GM21360 (cell line): ENCODE data around the gene DEAF1.

ENCODE experiments used
- ATAC-seq: cut with Tn5 transposase; IDR thresholded peaks from one replicate; pipeline ENCODE4 v1.9.1; 2021; ENCODE audit warnings: mild to moderate bottlenecking, moderate library complexity; ENCODE audit not compliant: unreplicated experiment

Gene DEAF1

DNA sequence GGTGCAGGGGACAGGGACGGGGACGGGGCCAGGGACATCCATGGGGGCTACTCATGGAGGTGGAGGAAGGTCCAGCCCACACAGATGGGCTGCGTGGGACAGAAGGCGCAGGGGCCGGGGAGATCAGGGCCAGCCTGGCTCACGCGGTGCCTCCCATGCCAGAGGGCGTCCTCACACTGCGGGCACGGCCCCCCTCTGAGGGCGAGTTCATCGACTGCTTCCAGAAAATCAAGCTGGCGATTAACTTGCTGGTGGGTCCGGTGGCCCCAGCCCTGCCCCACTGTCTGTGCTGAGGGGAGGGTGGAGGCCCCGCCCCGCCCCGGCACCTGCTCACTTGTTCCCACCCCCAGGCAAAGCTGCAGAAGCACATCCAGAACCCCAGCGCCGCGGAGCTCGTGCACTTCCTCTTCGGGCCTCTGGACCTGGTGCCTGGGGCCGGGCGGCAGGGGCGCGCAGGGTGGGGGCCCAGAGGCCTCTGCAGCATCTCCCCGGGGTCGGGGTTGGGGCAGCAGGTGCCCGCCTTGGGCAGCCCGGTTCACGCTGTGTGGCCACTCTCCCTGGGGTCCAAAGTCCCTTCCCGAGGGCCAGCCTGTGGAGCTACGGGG, 26.8 kb upstream of the DEAF1 start:
- no peak for ATAC-seq

DNA sequence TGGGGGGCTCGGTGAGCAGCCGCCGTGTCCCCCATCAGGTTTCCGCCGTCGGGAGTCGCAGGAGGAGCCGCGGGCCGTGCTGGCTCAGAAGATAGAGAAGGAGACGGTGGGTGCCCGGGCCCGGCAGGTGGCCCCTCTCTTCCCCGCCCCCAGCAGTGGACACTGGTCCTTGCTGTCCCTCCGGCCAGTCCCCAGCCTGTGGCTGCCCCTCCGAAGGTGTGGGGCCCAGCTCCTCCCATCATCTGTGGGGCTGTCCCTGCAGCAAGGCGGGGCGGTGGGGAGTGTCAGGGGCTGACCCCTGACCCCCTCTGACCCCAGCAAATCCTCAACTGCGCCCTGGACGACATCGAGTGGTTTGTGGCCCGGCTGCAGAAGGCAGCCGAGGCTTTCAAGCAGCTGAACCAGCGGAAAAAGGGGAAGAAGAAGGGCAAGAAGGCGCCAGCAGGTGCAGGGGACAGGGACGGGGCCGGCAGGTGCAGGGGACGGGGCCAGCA, 26.3 kb upstream of the DEAF1 start:
- ATAC-seq, result no peak

DNA sequence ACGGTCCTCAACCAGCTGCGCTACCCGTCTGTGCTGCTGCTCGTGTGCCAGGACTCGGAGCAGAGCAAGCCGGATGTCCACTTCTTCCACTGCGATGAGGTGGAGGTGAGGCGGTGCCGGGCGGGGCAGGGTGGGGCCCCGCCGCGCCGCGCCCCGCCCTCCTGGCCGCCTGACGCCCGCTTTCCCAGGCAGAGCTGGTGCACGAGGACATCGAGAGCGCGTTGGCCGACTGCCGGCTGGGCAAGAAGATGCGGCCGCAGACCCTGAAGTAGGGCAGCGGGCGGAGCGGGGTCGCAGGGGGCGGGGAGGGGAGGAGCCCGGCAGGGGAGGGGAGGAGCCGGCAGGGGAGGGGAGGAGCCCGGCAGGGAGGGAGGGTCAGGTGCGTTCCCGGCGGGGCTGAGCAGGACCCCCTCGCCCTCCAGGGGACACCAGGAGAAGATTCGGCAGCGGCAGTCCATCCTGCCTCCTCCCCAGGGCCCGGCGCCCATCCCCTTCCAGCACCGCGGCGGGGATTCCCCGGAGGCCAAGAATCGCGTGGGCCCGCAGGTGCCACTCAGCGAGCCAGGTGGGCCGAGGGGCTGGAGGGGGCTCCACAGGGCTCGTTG, 25.7 kb upstream of the DEAF1 start:
- ATAC-seq, result no peak

DNA sequence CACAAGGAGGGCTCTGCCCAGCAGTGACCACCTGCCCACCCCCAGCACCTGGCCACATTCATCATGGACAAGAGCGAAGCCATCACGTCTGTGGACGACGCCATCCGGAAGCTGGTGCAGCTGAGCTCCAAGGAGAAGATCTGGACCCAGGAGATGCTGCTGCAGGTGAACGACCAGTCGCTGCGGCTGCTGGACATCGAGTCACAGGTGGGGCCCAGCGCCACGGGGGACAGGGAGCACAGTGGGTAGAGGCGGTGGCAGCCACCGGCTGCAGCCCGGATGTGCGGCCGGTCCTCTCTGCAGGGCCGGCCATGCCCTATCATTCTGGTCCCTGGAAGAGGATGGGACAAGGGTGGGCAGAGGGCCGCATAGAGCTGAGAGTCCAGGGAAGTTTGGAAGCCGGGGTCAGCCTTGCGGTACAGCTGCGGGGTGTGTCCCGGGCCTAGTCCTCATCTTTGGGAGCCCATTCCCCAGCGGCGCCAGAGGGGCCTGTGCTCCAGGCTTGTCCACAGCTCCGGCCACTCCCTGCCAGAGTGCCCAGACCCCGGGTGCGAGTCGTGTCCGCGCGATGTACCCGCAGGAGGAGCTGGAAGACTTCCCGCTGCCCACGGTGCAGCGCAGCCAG, 25.1 kb upstream of the DEAF1 start:
- no peak for ATAC-seq

DNA sequence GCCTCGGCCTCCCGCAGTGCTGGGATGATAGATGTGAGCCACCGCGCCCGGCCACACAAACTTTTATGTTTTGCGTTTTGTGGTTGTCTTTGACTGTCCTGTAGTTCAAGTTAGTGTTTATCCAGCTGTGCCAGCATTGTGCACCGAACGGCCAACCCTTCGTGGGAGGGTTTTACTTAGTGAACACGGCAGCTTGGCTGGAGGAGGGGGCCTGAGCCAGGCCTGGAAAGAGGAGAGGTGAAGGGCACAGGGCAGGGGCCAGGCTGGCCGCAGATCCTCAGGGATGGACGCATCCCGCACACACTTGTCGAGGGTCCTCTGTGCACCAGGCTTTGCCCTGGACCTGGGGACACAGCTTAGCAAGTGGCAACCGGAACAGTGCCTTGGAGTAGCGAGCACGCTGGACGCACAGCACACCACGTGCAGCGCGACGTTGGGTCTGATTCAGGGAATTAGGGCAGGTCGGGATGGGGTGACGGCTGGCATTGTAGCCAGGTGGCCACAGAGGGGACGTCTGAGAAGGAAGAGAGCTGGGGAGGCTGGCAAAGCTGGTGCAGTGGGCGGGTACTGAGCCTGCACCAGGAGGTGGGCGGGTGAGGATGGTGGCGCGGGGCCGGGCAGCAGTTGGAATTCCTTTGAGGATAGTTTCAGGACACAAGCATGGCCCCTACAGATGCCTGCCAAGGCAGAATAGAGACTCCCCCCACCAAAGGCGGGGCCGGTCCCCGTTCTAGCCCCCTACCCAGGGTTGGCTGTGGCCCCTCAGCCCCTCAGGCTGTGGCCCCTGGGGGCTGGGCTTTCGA, 24.4 kb upstream of the DEAF1 start:
- no peak for ATAC-seq

DNA sequence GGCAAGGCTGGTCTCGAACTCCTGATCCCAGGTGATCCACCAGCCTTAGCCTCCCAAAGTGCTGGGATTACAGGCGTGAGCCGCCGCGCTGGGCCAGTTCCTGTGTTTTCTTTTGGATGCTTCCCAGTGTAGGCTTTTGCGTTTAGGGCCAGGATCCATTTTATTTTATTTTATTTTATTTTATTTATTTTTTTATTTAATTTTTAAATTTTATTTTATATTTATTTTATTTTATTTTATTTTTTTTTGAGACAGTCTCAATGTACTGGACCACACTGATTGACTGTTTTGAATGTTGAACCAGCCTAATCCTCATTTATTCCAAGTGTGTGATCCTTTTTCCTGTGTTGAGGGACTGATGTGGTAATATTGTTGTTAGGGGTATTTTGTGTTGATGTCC, 19.4 kb upstream of the DEAF1 start:
- no peak for ATAC-seq

DNA sequence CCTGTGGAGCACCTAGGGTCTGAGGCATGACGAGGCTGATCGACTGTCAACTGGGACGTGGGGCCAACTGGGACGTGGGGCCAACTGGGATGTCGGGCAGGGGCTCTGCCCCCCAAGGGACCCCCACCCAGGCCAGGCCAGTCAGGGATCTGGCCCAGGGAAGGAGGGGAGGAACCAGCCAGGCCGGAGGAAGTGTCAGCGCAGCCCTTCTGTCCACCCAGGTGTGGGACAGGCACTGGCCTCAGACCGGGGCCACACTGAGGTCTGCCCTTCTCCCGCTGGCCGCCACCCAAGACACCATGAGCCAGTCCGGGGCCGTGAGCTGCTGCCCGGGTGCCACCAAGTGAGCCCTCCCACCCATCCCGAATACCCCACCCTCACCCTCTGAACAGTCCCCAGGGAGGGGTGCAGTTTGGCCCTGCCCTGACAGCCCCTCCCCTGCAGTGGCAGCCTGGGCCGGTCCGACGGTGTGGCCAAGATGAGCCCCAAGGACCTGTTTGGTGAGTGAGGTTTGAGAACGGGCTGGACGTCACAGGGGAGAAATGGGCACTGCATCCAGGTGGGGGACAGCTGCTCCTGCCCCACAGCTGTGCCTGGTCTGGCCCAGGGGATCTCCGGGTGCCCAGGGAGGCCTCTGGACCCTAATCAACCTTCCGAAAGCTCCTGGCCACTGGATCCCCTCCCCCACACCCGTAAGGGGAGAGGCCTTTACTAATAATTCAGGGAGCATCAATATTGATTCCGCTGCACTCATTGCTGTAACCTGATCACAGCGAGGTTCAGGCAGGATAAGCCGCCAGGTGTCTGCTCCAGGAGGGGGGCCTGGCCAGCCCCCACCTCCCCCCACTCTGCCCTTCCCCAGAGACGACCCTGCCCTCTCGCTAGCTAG, 14.3 kb upstream of the DEAF1 start:
- no peak for ATAC-seq

DNA sequence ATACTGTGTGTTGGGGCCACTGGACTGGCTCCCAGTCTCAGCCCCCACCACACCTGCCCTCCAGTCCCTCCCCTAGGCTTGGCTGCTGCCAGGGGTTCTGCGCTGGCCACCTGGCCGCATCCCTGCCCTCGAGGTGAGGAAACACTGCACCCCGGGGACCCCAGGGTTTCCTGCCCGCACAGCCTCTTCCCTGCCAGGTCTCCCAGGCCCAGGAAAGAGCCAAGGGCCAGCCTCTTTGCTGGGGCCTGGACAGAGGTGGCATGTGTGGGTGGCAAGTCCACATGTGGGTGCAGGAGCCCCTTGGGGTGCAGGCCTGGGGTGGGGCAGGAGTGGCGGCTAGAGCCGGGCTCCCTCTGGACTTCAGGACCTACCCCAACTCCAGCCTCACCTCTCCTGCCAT, 13.5 kb upstream of the DEAF1 start:
- no peak for ATAC-seq

DNA sequence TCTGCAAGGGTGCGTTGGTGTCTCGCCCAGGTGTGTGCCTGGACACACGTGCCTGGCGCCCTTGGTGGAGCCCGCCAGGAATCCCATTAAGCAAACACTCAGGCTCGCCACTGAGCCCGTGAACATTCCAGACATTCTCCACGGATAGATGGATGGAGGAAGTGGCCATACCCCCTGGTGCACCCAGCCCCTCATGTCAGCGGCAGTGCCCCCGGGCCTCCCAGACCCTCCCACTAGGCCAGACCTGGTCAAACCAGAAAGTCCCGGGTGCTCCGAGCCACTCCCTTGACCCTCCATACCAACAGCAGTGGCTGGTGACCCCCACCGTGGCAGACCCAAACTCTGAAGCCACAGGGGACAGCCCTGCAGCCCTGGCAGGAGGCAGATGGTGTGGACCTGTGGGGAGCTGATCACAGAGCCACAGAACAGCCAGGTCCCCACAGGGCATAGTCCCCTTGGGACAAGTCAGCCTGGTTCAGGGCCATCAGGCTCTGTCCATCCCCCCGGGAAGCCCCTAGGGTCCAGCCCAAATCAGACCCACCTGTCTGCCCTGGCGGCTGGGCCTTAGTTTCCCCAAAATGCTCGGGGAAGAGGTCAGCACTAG, 12.9 kb upstream of the DEAF1 start:
- ATAC-seq, result no peak

DNA sequence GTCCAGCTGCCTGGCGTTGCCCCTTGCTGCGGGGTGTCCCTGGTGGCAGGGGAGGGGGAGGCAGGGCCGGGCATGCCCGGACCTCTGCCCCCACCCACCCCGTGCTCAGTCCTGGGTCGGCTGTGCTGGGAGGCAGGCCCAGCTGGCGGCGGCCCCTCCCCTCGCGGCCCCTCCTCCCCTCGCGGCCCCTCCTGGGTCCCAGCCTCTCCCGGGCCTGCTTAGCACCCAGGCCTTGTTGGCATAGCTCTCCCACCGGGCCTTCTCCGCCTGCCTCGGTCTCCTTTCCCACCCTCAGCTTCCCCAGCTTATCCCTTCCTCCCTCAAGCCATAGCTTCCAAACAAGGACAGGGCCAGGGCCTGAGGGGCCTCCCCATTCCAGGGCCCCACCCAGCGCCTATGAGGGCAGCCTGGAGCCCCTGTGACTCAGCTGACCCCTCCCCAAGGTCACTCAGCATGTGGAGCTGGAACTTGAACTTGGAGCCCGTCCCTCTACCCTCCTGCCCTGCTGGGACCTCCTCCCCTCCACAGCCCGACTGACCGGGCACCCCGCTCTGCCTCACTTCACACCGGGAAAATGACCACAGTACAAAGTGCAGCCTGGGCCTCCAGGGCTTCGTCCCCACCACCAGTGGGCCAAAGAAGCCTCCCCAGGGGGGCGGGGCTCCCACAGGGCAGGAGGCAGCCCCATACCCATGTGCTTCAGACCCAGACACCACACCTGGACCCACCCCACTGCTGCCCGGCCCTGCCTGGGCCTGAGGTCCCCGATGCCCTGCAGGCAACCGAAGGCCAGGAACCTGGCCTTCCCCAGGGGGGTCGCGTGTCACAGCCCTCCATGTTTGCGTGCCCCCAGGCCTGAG, 12.2 kb upstream of the DEAF1 start:
- ATAC-seq, result no peak

DNA sequence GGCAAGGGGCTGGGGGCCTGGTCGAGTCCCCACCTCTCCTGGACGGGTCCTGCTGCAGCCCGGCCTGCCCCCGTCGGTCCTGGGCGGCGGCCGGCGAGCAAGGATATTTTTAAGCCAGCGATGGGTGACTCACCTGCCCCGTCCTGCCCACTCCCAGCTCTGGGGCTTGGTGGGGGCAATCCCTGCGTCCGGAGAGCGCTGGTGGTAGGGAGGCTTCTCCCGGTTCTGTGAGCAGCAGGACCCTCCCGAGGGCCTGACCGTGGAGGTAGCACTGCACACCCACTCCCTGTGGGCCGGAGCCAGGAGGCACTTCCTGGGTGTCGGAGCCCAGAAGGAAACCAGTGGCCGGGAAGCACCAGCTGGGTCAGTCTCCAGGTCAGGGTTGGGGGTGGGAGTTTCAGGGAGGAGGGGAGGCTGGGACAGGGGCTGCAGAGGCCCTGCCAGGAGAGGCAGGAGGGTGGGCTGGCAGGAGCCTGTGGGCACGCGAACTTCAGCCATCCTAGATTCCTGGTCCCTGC, 11.5 kb upstream of the DEAF1 start:
- ATAC-seq, result no peak

DNA sequence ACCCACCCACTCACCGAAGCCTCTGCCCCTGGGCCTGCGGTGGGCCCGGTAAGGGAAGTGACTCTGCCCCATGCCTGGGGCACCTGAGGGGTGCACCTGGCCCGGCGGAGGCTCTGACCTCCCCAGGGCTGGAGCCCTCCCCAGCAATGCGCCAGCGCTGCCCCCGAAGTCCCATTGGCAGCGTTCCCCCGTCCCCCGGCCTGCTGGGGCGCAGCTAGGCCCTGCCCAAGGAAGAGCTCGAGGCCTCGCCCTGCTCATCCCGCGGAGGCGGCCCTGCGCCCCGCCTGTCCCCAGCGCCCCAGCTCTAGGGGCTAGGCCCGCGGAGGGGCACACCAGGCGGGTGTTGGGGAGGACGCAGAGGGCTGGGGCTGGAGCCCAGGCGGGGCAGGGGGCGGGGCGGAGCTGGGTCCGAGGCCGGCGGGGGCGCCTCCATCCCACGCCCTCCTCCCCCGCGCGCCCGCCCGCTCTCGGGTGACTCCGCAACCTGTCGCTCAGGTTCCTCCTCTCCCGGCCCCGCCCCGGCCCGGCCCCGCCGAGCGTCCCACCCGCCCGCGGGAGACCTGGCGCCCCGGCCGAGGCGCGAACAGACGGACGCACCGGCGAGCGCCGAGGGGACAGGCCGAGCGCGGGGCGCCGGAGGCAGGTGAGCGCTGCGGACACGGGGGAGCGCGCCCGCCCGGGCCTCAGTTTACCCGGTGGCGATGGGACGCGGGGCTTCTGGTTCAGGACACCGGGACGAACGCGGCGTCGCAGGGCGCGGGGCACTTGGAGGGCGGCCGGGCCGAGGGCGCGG, 10.8 kb upstream of the DEAF1 start, which contains the start of gene EPS8L2:
EPS8L2 (plus strand) TSS at position 586 of the 793 bp plus-strand sequence. CDS start 3,177 bp downstream, outside the sequence.
- no peak for ATAC-seq

DNA sequence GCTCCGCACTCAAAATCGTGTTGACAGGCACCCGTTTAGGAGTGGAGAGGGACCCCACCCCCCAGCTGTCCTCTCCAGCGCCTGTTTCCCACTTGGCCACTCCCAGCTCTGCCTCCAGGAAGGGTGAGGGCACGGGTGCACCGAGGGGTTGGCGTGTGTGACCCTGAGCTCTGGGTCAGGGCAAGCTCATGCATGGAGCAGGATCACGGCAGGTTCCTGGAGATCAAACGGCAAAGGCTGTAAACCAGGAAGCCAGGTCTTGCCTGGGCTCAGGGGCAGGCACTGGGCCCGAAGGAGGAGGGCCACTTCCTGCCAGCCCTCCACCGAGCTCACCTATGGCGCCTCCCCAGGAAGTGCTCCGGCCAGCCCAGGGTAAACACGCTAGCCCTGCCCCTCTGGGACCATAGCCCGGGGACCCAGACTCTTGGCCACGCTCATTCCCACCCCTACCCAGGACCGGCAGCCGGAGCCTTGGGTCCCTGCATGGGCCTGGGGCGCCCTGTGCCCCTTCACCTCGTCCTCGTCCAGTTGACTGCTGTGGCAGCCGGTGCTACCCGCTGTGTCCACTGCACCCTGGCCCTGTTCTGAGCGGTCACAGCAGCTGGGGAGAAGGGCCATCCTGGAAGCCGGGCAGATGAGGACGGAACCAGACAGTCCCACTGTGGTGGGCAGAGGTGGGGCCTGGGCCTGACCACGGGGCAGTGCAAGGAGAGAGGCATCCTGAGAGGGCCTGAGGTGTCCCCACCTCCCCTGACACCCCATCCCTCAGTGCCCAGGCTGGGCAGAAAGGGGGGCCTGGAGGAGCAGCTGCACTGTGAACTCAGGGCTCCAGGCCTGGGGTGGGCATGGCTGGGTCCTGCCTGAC, 10.0 kb upstream of the DEAF1 start:
- no peak for ATAC-seq

DNA sequence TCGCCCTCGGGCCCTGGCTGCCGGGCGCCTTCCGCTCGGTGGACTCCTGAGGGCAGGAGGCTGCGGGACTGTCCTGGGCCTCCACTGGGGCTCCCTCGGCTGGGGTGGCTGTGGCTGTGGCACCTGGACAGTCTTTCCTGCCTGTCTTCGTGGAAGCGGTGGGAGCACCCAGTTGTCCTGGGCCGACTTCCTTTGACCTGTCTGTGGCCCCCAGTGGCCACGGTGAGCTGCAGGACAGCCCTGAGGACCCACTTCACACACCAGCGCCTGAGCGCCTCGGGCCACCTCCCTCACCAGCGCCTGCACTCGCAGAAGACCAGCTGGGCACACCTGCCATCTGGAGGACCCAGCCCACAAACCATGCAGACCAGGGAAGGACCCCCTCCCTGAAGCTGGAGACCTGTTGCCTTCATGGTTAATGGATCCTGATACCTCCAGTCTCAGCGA, 9.2 kb upstream of the DEAF1 start:
- no peak for ATAC-seq

DNA sequence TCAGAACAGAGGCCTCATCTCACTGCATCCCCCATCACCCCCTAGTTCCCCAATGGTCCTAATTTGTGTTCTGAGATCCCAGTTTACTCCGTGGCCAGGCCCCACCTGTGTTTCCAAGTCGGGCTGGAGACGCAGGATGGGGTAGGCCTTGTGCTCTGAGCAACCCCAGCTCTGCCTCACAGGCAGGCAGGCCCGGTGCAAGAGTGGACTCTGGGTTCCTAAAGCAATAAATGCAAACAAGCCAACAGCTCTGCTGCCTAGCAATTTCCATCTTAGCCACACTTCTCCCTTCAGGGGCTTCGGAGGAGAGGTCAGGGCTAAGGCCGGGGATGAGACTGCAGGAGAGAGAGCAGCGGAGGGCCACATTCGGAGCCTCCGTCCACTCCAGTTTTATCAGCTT, 8.5 kb upstream of the DEAF1 start:
- no peak for ATAC-seq

DNA sequence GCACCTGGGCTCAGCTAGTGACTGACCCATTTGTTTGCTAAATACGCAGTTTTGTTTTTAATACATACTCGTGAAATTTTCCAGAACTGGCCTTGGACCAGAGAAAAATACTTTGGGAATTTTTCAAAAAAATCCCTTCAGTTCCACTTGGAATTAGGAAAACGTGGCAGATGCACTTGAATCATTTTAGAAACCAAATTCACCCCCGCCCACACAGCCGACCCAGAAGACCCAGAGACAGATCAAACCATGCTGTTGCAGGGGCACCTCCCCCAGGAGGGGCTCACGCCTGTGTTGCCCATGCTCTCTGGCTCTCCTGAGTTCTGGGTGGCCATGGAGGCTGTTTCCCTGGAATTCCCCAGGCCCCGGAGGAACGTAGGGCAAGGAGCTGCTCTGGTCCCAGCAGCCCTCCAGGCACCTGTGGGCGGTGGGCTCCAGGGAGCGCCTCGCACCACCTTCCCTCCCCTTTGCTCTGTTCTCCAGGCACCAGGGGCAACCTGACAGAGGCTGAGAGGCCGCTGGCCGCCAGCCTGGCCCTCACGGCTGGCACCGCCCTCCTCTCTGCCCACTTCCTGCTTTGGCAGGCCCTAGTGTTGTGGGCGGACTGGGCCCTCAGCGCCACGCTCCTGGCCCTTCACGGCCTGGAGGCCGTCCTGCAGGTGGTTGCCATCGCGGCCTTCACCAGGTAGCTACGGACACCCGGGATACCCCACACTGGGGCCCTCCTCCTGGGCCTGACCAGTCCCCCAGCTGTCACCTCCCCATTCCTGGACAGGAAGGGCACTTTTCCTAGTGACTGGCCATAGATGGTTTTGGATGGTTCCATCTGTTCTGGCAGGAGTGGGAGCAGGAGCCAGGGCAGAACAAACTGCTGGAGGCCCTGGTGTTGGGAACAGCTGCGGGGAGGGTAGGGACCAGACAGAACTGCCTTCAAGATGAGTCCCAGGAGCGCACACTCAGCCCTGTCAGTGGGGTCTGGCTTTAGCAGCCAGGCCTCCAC, 7.7 kb upstream of the DEAF1 start:
- no peak for ATAC-seq
